HG03354 (cell line): ENCODE data around the gene MTHFSD.

ENCODE experiments used
- ATAC-seq: cut with Tn5 transposase; IDR thresholded peaks from one replicate; pipeline ENCODE4 v1.9.1; 2021; ENCODE audit warnings: mild to moderate bottlenecking; ENCODE audit not compliant: unreplicated experiment, poor library complexity, severe bottlenecking

MTHFSD gene

DNA sequence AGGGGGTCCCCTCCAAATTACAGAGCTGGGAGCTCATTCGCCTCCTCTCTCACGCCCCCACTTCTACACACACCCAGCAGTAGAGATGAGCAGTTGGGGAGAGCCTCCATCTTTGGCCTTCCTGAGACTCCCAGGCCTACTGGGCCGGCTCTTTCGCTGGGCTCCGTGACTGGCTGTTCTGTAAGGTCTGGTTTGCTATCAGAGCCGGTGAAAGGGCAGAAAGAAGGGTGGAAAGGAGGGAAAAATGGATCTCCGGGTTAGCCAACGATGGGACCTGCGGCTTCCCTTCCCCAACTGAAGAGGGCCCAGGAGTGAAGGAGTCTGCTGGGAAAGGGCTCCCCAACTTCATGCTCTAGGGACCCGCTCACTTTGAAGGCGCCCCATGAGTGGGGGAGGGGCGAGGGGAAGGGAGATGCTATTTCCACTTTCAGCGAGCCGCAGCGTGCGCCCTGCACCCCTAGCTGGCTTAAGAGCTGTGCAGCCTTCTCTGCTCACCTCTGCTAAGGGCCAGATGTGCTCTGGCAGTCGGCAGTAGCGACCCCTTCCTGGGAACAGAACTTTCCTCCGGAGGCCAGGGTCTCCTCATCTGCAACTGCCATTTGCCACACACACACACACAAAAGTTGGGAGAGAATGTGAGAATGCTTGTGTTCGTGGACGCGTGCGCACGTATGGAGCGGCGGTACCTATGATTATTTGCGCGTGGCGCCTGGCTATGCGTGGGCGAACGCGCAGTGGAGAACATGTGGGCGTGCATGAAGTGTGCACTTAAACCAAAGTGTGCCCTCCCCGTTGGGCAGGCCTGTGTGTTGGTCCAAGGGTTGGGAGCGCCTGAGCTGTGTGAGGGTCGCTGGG, 47.6 kb downstream of the MTHFSD start:
- ATAC-seq, result no peak

DNA sequence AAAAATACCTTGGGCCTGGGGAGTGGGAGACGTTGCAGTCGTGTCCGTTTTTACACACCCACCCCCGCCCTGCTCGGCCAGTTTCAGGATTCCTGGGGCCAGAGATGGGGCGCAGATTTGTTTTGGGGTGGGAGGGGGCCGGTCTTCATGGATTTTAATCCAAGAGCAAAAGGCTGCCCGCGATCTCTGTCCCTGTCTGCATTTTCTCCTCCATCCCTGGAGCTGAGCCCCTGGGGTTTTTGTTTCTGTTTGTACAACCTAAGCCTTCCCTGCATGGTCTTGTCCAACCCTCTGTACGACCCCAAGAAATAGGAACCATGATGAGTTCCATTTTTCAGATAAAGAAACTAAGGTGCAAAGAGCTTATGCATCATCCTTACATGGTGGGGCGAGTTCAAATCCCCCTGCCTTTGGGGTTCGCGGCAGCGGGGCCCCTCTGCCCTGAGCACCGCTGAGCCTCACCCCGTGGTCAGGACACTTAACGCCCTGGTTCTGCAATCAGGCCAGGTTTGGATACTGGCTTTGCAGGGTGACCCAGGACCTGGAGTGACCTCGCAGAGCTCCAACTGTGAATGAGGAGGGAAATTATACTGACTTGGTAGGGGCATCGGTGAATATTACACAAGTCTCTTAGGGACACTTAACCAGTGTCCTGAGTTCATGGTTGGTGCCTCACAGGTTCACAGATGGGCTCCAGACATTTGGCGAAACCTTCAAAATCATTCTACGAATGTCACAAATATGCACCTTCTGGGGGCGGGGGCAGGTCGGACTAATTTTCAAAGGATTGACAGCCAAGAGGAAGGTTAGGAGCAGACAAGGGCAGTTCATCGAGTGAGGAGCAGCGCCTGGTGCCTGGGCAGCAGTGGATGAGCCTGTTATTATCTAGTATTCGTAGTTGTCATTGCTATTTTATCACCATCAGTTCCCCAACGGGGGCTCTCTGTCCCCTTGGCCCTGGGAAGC, 48.9 kb downstream of the MTHFSD start:
- ATAC-seq, result no peak

DNA sequence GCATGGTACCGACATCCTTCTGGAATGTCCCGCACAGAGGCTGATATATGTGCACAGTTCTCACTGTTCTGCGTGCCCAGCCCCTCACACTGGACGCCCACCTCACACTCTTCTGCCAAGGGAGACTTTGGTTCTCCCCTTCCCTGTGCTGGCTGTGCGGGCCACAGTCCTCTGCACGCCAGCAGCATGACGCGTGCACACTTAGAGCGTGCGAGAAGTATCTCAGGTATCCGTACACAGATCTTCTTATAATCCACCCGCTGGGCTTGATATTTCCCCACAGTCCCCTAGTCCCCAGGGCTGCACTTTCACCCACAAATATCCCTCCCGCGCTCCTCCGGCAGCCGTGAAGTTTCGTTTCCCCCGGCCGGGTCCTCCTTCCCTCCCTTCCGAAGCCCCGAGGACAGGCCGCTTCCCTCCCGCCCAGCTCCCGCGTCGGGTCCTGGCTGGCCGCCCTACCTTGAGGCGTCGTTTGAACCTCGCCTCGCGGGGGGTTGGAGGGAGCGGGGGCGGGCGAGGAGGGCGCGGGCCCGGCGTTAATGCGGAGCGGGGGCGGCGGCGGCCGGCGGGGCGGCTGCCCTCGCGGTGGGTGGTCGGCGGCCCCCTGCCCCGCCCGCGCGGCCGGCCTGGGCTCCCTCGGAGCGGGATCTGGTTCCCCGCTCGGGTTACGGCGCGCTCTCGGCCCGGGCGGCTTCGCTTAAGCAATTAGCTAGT, 49.7 kb downstream of the MTHFSD start:
- ATAC-seq, result no peak

DNA sequence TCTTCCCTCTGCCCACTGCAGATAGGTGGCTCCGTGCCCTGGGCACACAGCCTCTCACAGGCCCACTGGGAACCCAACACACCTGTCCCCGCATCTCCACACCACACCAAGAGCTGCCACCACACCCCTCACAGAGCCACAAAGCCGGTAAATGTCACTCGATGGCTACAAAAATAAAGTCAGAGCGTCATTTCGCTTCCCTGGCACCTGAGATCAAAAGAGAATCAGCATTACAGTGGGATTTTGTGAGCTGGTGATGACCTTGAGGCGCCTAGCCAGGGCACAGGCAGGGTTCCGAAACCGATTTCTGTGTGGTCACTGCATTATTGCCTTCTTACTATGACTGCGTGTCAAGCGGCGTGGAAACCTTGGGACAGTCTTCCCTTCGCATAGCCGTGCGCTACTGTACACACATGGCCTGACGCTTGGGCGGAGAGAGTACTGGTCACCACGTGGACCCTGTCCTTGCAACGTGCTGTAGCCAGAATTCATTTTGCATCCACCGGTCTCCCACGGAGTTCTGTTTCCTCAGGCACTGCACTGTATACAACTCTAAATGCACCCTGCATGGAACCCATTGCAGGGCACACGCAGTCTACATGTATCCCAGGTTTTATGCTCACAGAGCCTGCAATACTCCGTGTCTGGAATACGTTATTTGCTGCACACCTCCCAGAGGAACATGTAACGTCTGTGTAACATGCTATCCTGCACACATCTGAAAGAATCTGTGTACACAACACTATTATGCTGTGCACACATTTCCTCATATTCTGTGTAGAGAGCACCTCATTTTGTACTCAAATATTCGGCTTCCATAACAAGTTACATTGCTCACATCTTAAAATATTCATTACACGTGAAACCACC, 50.5 kb downstream of the MTHFSD start:
- ATAC-seq, result no peak

DNA sequence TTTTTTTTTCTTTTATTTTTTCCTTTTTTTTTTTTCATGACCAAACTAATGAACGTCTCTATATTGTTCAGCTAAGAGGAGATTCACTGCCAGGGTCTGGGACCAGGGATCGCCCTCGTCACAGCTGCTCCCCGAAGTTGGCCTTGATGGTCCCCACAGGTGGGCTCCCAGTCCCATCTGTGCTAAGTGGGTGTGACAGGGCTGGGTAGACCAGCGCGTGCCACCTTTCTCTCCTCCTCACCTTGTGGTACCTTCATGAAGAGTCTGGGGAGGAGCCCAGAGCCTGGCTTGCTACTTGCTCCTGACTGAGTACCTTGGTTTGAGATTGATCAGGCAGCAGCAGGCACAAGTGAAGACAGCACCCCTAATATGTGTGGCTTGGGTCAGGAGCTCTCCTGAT, 51.2 kb downstream of the MTHFSD start:
- ATAC-seq, result no peak

DNA sequence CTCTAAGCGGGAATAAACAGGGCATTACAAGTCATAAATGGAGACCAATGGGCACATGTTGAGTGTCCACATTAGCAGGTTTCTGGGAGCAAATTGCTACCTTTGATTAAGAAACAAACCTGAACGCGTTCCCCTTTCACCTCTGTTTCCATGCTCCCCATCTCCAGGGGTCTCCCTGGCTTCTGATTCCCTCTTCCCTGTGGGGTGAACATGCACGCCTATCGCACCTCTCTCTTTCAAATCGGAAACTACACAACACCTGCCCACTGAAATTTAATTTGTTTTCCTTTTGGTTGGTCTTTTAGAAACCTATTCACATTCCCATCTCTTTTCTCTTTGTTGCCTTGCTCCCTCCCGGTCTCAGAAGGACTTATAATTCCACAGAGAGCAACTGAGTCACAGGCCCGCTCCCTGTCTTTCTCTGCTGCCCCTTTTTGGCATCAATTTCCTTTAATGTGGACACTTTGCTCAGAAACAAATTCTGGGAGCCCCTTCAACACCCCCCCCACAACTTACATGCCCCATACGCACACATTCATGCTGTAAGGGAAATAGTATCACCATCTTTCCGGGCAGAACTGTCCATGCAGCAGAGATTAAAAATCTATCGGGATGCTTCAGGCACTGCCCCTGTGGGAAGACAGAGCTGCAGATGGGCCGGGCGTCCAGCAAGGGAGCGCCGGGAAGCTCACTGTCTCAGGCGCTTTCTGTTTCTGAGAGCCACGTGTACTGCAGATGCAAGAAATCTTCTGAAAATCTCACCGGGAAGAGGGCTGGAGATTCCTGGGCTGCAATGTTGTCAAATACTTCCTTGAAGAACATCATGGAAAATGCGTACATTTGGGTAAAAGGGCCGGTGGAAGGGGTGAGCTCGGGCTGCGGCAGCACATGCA, 51.9 kb downstream of the MTHFSD start:
- ATAC-seq, result no peak

DNA sequence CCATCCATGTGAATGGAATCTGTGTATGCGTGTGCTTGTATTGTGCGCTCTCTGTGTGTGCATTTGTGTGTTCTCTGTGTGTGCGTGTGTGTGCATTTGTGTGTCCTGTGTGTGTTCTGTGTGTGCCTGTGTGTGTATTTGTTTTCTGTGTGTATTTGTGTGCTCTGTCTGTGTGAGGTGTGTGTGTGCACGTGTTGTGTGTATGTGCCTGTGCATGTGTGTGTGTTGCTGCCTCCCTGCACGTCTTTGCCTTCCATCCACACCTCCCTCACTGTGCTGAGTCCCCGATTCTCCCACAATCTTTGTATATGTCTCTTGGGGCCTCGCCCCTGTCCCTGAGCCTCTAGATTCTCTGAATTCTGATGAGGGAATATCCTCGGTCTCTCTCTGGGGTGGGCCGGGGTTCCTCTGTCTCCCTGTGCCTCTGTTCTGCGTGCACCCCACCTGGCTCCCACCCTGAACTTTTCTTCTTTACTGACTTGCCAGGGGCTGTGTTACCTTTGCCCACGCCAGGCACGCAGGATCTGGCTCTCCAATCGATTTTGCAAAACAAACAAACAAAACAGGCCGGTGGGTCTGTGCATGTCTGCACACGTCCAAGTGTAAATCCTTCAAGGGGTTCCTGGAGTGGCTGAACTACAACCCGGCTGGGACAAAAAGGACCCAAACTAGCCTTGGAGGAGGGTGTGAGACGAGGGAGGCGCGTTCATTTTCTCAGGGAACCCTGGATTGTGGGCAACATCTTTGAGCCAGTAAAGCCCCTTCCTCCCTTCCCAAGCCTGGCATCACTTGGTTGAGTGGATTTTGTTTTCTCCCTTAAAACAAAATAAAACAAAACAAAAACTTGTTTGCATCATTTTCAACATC, 52.8 kb downstream of the MTHFSD start:
- ATAC-seq, result no peak

DNA sequence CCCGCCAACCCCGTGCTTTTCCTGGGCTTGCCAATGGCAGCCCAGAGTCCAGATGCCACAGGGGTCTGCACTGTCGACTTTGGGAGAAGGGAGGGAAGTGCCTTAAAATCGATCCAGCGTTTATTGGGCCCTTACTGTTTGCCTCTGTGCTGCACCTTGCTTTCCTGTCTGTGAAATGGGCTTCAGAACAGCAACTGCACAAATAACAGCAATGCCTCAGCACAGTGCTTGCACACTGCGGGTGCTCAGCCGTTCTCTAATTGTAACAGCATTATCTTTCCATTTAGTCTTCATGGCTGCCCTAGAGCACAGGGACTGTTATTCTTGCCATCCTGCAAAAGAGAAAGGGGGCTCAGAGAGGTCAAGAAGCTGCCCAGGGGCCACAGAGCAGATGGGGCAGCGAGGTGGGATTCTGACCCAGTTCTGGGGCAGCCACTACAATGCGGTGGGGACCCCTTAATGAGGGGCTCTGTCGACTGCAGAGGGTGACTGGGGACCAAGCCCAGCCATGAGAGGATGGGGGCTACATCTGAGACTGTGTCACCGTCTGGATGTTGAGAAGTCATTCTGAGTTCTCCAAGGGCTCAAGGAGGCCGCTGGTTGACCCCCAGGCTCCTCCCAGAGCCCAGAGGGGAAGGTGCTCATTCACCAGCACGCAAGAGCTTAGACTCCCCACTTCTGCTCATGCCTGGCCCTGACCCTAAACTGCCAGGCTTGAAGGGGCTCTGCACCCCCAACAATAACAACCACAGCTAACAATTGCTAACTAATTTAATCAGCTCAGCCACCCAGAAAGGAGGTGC, 54.1 kb downstream of the MTHFSD start:
- ATAC-seq, result no peak

DNA sequence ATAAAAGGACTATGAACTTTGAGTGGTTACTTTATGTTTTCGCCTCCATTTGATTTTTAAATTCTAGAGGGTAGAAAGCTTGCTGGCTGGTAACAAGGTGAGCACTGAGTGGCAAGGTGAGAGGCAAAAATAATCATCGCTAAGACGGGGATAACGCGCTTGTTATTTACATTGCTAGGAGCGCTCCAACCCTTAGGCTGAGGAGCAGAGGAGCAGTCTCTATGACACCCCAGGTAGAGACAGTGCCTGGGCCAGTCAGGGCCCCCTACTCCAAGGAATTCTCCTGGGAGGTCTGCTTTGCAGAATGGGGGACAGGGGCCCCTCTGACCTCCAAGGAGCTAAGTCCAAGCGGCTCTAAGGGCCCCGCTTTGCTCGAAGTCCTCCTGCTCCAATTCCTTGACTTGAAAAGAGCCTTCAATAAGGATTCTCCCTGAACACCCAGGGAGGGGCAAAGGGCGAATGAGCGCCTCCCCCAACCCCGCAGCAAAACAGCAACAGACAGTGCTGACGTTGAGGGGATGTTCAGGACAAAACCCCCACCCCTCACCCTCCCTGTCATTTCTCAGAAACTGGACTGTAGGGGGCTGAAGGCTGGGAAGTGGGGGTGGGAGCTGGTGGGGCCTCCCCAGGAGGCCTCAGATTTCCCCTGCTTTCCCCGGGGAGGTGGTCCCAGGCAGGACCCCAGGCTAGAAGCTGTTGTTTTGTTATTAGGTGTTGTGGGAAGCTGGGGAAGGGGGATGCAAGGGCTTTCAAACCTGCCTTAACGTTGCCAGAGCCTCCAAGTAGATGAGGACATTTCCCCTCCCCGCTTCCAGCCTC, 54.9 kb downstream of the MTHFSD start:
- ATAC-seq, result no peak

DNA sequence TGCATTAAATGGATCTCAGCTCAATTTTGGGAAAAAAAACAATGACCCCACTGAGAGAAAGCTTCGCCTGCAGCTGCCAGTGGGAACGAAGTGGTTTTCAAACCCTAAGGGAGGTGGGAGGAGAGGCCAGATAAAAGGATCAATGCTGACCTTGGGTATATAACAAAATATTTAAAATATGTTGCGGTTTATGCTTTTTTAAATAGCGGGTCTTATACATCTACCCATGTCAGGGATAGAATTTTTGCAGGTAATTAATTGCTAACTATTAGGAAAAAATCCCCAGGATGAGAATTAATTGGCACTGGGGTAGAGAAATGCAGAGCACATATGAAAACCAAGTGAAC, 55.6 kb downstream of the MTHFSD start:
- ATAC-seq, result no peak

DNA sequence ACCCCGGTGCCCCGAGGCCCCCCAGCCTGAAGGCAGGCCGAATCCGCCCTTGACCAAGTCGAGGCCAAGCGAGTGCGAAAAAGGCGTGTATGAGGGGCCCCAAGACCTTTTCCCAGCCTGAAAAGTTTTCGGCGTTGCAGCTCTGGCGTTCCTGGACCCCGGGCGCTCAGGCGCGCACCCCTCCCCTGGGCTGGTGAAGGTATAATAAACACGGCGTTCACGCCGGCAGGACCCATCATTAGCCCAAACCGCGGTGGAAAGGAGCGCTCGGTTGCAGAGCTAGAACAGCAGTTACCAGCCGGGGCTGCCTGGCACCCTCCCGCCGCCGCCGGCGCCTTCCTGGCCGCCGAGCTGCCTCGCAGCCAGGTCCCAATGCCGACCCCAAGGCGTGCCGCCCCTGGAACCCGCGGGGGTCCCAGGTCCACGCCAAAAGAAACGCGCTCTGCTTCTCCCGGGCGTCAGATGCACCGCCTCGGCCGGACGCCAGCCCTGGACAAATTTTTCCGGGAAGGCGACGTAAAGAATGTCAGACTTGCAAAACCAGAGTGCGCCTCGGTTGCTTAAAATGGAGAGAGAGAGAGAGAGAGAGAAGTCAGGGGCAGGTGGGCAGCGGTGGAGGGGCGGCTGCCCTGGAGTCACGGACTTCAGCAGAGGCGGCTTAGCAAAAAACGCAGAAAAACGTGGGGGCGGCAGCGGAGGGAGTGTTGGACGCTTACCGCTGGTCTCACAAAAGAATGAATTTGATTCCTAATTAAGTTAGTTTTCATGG, 56.2 kb downstream of the MTHFSD start:
- ATAC-seq, result no peak

DNA sequence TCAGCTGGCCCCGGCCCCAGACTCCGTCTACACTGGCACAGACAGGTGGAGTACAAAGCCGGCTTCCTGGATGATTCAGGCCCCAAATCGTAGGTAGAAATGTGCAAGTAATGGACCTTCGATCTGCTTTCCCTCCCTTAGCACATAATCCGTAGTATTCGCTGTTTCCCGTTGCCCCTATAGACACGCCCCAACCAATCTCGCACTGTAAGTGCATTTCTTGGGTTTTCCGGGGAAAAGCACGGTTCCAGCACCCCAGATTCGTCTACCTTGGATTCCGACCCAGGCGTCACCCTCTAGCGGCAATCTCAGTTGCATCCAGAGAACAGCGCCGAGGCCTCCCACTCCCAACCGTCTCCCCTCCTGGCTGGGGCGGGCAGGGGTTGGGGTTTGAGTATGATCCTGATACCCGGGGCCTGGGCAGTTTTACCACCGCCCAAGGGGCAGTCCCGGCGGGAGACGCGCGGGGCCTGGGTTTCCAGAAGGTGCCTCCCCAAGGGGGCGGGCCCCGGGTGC, 56.8 kb downstream of the MTHFSD start:
- no peak for ATAC-seq

DNA sequence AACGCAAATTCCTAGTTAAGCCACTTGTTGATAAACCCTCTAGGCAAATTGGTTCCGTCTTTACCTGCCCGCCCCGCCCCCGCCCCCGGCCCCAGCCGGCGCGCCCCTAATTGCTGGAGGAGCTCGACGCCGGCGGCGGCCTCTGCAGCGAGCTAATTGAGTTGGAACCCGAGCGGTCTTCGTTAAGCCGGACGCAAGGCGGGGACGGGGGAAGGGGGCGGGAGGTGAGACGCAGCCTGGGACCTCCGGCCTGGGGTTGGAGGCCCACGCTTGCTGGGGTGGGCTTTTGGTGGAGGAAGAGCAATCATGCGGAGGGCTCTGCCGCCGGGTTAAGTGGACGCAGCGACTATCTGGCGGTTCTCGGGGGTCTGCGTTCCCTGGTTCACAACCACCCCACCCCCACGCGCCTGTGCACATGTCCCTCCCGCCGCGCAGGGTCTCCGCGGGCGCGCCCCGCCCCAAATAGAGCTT, 57.4 kb downstream of the MTHFSD start:
- no peak for ATAC-seq

DNA sequence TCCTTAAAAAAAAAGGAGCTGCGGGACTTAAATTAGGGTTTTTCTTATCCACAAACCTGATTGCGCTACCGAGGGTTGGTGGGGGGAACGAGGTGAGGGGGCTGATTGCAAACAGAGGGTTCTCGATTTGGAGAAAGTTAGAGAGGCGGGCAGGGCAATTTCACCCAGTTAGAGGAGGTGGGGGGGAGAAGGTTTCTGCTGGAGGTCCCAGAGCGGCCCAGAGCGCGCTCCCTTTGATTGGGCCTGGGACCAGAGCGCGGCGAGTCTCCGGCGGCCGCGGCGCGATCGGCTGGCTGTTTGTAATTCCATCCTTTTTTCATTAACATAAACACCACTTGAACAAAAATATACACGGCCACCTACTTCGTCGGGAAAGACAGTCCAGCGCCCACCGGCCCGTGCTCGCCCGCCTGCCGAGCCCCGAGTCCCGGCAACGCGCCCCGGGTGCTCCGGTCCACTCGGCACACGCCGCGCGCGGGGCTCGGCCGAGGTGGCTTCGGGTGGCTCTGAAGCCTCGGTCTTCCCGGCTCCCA, 58.0 kb downstream of the MTHFSD start:
- no peak for ATAC-seq
